Caco-2 (cell line): ENCODE results near the gene PRDM5. TPM values are rescaled to one million over a fixed set of nuclear protein-coding genes. Genes with fewer than 3 reads are reported as not detected.

ENCODE experiments used
- BruUV-seq: library from RNA; stranded (reverse); fragments of 400-500 nt; replicated peaks from 2 replicates; lab custom pipeline; 2021; lab: Mats Ljungman, UMichigan
- CTCF ChIA-PET: fragments of 300-600 bp; sonication (Branson Sonifier 250); formaldehyde crosslinking; loops from one replicate; lab custom pipeline; 2022; ENCODE audit warnings: antibody characterized with exemption; lab: Charles Lee
- POLR2A ChIA-PET: fragments of 300-600 bp; sonication (Branson Sonifier 250); formaldehyde crosslinking; loops from one replicate; lab custom pipeline; 2022; ENCODE audit warnings: antibody characterized with exemption; lab: Charles Lee
- DNase-seq, 2 experiments: peaks; one replicate each; pipeline versions ENCODE4 v3.0.0 to v3.0.0-alpha.2; 2020 to 2022
- H3K27me3 ChIP-seq: replicated peaks from 2 replicates; pipeline ENCODE4 v1.6.0; 2011; ENCODE audit warnings: low read length; ENCODE audit not compliant: control insufficient read depth, insufficient read depth
- H3K36me3 ChIP-seq: 2 replicates; pipeline ENCODE4 v1.5.1; 2011; ENCODE audit warnings: low read length; ENCODE audit not compliant: control insufficient read depth, insufficient read depth
- H3K4me1 ChIP-seq: fragments of 250-450 bp; sonication (Bioruptor Pico); 2 replicates; pipeline ENCODE4 v1.5.1; 2020; ENCODE audit warnings: mild to moderate bottlenecking
- H3K4me3 ChIP-seq: 2 replicates; pipeline ENCODE4 v1.5.1; 2011; ENCODE audit warnings: low read depth, mild to moderate bottlenecking, control low read depth, low read length
- H3K9me3 ChIP-seq: fragments of 250-450 bp; sonication (Bioruptor Pico); 2 replicates; pipeline ENCODE4 v1.5.1; 2020; ENCODE audit warnings: mild to moderate bottlenecking, moderate library complexity
- H3K27ac Mint-ChIP-seq: one replicate; pipeline ENCODE4 v1.8.0; 2022; ENCODE audit warnings: mixed read lengths; ENCODE audit not compliant: unreplicated experiment
- H3K27me3 Mint-ChIP-seq: one replicate; pipeline ENCODE4 v1.8.0; 2022; ENCODE audit warnings: mixed read lengths; ENCODE audit not compliant: insufficient read depth, unreplicated experiment
- H3K36me3 Mint-ChIP-seq: one replicate; pipeline ENCODE4 v1.8.0; 2022; ENCODE audit warnings: mild to moderate bottlenecking, mixed read lengths; ENCODE audit not compliant: insufficient read depth, unreplicated experiment
- H3K4me1 Mint-ChIP-seq: one replicate; pipeline ENCODE4 v1.8.0; 2022; ENCODE audit warnings: low read depth, mixed read lengths; ENCODE audit not compliant: unreplicated experiment
- H3K4me3 Mint-ChIP-seq: one replicate; pipeline ENCODE4 v1.8.0; 2022; ENCODE audit warnings: mild to moderate bottlenecking, moderate library complexity, mixed read lengths; ENCODE audit not compliant: unreplicated experiment
- H3K9me3 Mint-ChIP-seq: one replicate; pipeline ENCODE4 v1.8.0; 2022; ENCODE audit warnings: mixed read lengths; ENCODE audit not compliant: unreplicated experiment
- intact Hi-C: fragments of 100-400 bp; cut with micrococcal nuclease; formaldehyde crosslinking; loops from one replicate; pipeline ENCODE4 v1.10.0; 2022; ENCODE audit not compliant: unreplicated experiment
- total RNA-seq: library from RNA; stranded (reverse); gene quantifications from 2 replicates; pipeline ENCODE4 v1.2.3, GENCODE V29; 2022
- TF ChIP-seq, protein P1 (sequence below), 2 experiments: fragments of 200-600 bp in 1 of 2; IDR thresholded peaks; 1 replicate in 1 of 2; 2 replicates in 1 of 2; pipeline versions ENCODE4 v1.5.1 to v1.8.0; 2011 to 2022; ENCODE audit warnings: antibody characterized with exemption in 1 of 2, control low read depth in 1 of 2, inconsistent platforms in 1 of 2, low read depth in 1 of 2, low read length in 1 of 2, mild to moderate bottlenecking in 1 of 2, moderate library complexity in 1 of 2; ENCODE audit not compliant: insufficient read depth in 1 of 2, severe bottlenecking in 1 of 2, unreplicated experiment in 1 of 2

PRDM5 gene
- total RNA-seq, 1 experiment from 2014 or later: 14.3 TPM

DNA sequence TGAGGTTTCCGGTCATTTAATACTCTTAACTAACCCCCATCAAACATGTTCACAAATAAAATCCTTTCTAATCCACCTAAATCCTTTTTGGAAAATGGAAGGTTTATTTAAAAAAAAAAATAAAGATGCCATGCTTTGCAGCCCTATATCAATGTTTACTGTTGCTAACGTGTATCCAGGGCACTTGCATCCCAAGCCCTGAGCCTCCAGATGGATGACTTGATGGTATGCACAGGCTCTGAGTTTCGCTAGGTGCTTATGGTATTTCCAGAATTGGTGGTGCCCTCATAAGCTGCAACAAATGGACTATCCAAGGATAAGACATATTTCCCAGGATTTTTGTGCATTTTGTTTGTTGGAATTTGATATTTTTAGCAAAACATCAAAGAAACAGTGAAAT is 257.7 kb downstream of the PRDM5 start:
- Mint-ChIP-seq H3K27me3 (no peaks in the 10 kb centered on the region), H3K4me3 (no peak overlapping the region), H3K27ac (no peak overlapping the region), H3K9me3 (no peaks in the 10 kb centered on the region), H3K36me3 (no peaks in the 10 kb centered on the region), H3K4me1 (no peaks in the 10 kb centered on the region)
- H3K36me3 ChIP-seq: no peaks in the 10 kb centered on the region
- BruUV-seq: no TSS peak
- no peaks in the 10 kb centered on the region for H3K27me3 ChIP-seq
- TF ChIP-seq, protein P1, sequence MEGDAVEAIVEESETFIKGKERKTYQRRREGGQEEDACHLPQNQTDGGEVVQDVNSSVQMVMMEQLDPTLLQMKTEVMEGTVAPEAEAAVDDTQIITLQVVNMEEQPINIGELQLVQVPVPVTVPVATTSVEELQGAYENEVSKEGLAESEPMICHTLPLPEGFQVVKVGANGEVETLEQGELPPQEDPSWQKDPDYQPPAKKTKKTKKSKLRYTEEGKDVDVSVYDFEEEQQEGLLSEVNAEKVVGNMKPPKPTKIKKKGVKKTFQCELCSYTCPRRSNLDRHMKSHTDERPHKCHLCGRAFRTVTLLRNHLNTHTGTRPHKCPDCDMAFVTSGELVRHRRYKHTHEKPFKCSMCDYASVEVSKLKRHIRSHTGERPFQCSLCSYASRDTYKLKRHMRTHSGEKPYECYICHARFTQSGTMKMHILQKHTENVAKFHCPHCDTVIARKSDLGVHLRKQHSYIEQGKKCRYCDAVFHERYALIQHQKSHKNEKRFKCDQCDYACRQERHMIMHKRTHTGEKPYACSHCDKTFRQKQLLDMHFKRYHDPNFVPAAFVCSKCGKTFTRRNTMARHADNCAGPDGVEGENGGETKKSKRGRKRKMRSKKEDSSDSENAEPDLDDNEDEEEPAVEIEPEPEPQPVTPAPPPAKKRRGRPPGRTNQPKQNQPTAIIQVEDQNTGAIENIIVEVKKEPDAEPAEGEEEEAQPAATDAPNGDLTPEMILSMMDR (IDR thresholded peaks at IDR 0.05; ENCODE audit: insufficient read depth in 1 of 2, low read depth in 1 of 2, low read length in 1 of 2, severe bottlenecking in 1 of 2, unreplicated experiment in 1 of 2): no peak
- intact Hi-C loops: no loop called here
- DNase-seq: no peak
- H3K4me1 ChIP-seq: no peaks in the 10 kb centered on the region
- CTCF ChIA-PET: no interaction called here
- H3K9me3 ChIP-seq: no peaks in the 10 kb centered on the region
- POLR2A ChIA-PET: no interaction called here
- H3K4me3 ChIP-seq: no peak overlapping the region

DNA sequence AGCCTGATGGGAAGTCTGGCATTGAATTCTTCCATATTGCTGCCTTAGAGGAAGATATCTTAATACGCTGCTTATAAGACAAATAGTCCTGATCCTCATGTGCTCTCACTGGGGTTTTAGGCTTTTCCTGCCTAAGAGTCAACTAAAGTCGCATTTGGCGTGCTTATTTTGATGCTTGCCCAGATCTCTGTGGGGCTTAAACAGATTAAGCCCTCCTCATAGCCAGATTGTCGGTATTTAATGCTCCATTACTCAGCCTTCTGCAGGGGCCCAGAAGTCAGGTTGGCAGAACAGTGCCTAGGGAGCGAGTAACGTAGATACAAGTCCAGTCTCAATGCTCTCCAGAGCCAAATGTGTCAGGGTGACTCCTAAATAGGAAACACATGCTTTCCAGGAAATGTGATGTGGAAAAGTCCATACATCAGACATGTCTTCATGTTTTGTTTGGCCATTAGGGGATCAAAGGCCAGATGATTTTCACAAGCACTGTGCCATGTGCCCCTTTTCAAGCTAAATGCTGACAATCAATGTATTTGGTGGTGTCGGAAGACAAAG is 262.8 kb downstream of the PRDM5 start:
- H3K4me1 ChIP-seq: no peaks in the 10 kb centered on the region
- H3K4me1 Mint-ChIP-seq: no peaks in the 10 kb centered on the region
- no peak overlapping the region for H3K27ac Mint-ChIP-seq
- H3K4me3 ChIP-seq: no peak overlapping the region
- no peaks in the 10 kb centered on the region for H3K9me3 ChIP-seq
- H3K27me3 Mint-ChIP-seq: no peaks in the 10 kb centered on the region
- TF ChIP-seq, protein P1 (IDR thresholded peaks at IDR 0.05; ENCODE audit: insufficient read depth in 1 of 2, low read depth in 1 of 2, low read length in 1 of 2, severe bottlenecking in 1 of 2, unreplicated experiment in 1 of 2): no peak
- no peaks in the 10 kb centered on the region for H3K9me3 Mint-ChIP-seq
- no peaks in the 10 kb centered on the region for H3K36me3 ChIP-seq
- no TSS peak for BruUV-seq
- no peaks in the 10 kb centered on the region for H3K27me3 ChIP-seq
- ChIA-PET CTCF (no interaction called here), POLR2A (no interaction called here)
- intact Hi-C loops: no loop called here
- H3K4me3 Mint-ChIP-seq: no peak overlapping the region
- H3K36me3 Mint-ChIP-seq: no peaks in the 10 kb centered on the region
- DNase-seq: no peak

DNA sequence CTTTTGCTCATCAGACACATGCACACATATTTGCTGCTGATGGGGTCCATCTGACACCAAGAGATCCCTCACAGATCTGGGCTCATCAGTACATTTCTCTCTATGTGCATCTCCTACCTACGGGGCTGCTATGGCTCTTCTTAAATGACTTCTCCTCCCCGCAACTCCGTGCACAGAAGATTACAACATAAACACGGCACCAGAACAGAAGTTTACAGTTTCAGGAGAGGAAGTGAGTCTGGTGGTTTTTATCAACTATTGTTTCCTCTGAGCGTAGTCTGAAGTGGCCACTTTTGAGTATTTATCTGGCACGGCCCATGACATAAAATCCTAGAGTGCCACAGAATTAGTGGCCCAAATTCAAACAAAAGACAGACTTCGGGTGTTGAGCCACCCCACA is 263.8 kb downstream of the PRDM5 start:
- H3K27me3 Mint-ChIP-seq: no peaks in the 10 kb centered on the region
- H3K4me3 ChIP-seq: no peak overlapping the region
- no peaks in the 10 kb centered on the region for H3K36me3 Mint-ChIP-seq
- H3K9me3 Mint-ChIP-seq: no peaks in the 10 kb centered on the region
- CTCF ChIA-PET: no interaction called here
- H3K4me1 Mint-ChIP-seq: no peaks in the 10 kb centered on the region
- H3K27ac Mint-ChIP-seq: no peak overlapping the region
- no TSS peak for BruUV-seq
- intact Hi-C loops: no loop called here
- no peaks in the 10 kb centered on the region for H3K9me3 ChIP-seq
- H3K4me3 Mint-ChIP-seq: no peak overlapping the region
- no peaks in the 10 kb centered on the region for H3K36me3 ChIP-seq
- no peaks in the 10 kb centered on the region for H3K27me3 ChIP-seq
- no peak for DNase-seq
- no peaks in the 10 kb centered on the region for H3K4me1 ChIP-seq
- TF ChIP-seq, protein P1 (IDR thresholded peaks at IDR 0.05; ENCODE audit: insufficient read depth in 1 of 2, low read depth in 1 of 2, low read length in 1 of 2, severe bottlenecking in 1 of 2, unreplicated experiment in 1 of 2): no peak
- POLR2A ChIA-PET: no interaction called here
